ENCODE results near the gene SNAP29. TPM values are rescaled to one million over a fixed set of nuclear protein-coding genes. Genes with fewer than 3 reads are reported as not detected.

Gene SNAP29
- total and polyA plus RNA-seq, 2 experiments from 2014 or later = 8.2 to 22.9 TPM

DNA sequence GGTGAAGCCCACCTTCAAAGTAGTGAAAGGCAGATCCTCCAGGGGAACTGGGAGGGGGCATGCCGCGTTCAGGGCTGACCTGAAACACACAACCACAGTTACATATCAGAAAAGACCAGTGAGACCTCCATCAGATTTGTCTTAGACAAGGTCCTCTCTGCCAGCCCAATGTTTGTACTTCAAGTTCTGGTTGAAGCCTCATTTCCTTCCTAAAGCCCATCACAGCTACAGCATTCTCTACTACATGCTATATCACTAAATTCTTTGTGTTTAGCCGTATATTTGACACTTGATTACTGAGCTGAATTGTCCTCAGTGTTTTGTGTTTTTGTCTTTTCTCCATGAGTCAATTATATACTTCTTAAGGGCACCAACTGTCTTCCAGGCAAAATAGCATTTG lies 40.3 kb upstream of the SNAP29 start (continued):
- TF ChIP-seq, protein P1, sequence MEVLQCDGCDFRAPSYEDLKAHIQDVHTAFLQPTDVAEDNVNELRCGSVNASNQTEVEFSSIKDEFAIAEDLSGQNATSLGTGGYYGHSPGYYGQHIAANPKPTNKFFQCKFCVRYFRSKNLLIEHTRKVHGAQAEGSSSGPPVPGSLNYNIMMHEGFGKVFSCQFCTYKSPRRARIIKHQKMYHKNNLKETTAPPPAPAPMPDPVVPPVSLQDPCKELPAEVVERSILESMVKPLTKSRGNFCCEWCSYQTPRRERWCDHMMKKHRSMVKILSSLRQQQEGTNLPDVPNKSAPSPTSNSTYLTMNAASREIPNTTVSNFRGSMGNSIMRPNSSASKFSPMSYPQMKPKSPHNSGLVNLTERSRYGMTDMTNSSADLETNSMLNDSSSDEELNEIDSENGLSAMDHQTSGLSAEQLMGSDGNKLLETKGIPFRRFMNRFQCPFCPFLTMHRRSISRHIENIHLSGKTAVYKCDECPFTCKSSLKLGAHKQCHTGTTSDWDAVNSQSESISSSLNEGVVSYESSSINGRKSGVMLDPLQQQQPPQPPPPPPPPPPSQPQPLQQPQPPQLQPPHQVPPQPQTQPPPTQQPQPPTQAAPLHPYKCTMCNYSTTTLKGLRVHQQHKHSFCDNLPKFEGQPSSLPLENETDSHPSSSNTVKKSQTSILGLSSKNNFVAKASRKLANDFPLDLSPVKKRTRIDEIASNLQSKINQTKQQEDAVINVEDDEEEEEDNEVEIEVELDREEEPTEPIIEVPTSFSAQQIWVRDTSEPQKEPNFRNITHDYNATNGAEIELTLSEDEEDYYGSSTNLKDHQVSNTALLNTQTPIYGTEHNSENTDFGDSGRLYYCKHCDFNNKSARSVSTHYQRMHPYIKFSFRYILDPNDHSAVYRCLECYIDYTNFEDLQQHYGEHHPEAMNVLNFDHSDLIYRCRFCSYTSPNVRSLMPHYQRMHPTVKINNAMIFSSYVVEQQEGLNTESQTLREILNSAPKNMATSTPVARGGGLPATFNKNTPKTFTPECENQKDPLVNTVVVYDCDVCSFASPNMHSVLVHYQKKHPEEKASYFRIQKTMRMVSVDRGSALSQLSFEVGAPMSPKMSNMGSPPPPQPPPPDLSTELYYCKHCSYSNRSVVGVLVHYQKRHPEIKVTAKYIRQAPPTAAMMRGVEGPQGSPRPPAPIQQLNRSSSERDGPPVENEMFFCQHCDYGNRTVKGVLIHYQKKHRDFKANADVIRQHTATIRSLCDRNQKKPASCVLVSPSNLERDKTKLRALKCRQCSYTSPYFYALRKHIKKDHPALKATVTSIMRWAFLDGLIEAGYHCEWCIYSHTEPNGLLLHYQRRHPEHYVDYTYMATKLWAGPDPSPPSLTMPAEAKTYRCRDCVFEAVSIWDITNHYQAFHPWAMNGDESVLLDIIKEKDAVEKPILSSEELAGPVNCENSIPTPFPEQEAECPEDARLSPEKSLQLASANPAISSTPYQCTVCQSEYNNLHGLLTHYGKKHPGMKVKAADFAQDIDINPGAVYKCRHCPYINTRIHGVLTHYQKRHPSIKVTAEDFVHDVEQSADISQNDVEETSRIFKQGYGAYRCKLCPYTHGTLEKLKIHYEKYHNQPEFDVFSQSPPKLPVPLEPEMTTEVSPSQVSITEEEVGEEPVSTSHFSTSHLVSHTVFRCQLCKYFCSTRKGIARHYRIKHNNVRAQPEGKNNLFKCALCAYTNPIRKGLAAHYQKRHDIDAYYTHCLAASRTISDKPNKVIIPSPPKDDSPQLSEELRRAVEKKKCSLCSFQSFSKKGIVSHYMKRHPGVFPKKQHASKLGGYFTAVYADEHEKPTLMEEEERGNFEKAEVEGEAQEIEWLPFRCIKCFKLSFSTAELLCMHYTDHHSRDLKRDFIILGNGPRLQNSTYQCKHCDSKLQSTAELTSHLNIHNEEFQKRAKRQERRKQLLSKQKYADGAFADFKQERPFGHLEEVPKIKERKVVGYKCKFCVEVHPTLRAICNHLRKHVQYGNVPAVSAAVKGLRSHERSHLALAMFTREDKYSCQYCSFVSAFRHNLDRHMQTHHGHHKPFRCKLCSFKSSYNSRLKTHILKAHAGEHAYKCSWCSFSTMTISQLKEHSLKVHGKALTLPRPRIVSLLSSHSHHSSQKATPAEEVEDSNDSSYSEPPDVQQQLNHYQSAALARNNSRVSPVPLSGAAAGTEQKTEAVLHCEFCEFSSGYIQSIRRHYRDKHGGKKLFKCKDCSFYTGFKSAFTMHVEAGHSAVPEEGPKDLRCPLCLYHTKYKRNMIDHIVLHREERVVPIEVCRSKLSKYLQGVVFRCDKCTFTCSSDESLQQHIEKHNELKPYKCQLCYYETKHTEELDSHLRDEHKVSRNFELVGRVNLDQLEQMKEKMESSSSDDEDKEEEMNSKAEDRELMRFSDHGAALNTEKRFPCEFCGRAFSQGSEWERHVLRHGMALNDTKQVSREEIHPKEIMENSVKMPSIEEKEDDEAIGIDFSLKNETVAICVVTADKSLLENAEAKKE (CRISPR knock-in tag; IDR thresholded peaks at IDR 0.05) = no peak
- no peak for TF ChIP-seq EZH2 (IDR thresholded peaks at IDR 0.05; ENCODE audit: low read depth, unreplicated experiment)
- no peak for TF ChIP-seq JUNB (IDR thresholded peaks at IDR 0.05; ENCODE audit: unreplicated experiment)
- no peak for TF ChIP-seq ZNF114 (CRISPR knock-in tag; IDR thresholded peaks at IDR 0.05)
- TF ChIP-seq STAT1 (IDR thresholded peaks at IDR 0.05; ENCODE audit: unreplicated experiment) = no peak

DNA sequence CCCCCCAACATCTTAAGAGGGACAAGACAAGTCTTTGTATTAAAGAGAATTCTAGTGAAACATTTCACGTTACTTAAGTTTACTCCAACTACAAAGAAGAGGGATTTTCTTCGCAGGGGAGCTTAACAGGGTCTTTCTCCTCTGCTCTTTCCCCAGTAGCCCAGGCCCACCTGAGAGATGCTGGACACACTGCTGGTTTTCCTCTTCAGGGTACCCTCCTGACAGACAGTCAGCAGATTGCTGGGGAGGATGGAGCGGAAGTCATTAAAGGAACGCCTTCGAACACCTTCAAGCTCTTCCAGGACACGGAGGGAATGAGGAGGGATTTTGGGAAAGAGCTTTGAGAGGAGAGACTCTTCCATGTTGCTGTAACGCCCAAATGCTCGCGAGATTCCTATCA lies 39.3 kb upstream of the SNAP29 start:
- ATAC-seq (no peak), DNase-seq (ENCODE audit: low spot score) (no peak)
- no peak overlapping the region for H3K4me3 Mint-ChIP-seq
- Histone ChIP-seq H3K4me1 (ENCODE audit: insufficient read depth) (no peaks in the 10 kb centered on the region), H3K27me3 (ENCODE audit: insufficient read depth) (no peaks in the 10 kb centered on the region), H4K20me1 (replicated peaks; ENCODE audit: insufficient read depth) (peaks cover 5% of the 10 kb centered on the region; the same call in 1 of the 2 replicates), H3F3A (replicated peaks; ENCODE audit: low read depth) (no peaks in the 10 kb centered on the region), H3K9me2 (ENCODE audit: insufficient read depth) (no peaks in the 10 kb centered on the region), H3K79me2 (replicated peaks; ENCODE audit: insufficient read depth) (no peaks in the 10 kb centered on the region), H2AFZ (no peak overlapping the region), H3K4me3 (no peak overlapping the region), H3K36me3 (ENCODE audit: insufficient read depth) (peaks cover 3% of the 10 kb centered on the region; the same call in 1 of the 2 replicates), H3K27ac (ENCODE audit: low read depth) (no peak overlapping the region), H3K4me2 (no peak overlapping the region)
- H3K9me3 Mint-ChIP-seq = no peaks in the 10 kb centered on the region
- peaks cover 2% of the 10 kb centered on the region for H3K27me3 Mint-ChIP-seq (ENCODE audit: insufficient read depth, low read depth, poor library complexity)
- H3K27ac Mint-ChIP-seq = no peak overlapping the region
- no peaks in the 10 kb centered on the region for H3K36me3 Mint-ChIP-seq (ENCODE audit: low read depth)
- H3K4me1 Mint-ChIP-seq = no peaks in the 10 kb centered on the region; the same call in 2 of the 3 replicates
- TF ChIP-seq, protein P1 (CRISPR knock-in tag; IDR thresholded peaks at IDR 0.05) = no peak
- TF ChIP-seq EZH2phosphoT487 (IDR thresholded peaks at IDR 0.05; ENCODE audit: unreplicated experiment) = no peak
- TF ChIP-seq EZH2 (IDR thresholded peaks at IDR 0.05; ENCODE audit: low read depth, unreplicated experiment) = no peak
- no peak for TF ChIP-seq CREB1 (CRISPR knock-in tag; IDR thresholded peaks at IDR 0.05; ENCODE audit: low read depth)
- TF ChIP-seq, protein P2, sequence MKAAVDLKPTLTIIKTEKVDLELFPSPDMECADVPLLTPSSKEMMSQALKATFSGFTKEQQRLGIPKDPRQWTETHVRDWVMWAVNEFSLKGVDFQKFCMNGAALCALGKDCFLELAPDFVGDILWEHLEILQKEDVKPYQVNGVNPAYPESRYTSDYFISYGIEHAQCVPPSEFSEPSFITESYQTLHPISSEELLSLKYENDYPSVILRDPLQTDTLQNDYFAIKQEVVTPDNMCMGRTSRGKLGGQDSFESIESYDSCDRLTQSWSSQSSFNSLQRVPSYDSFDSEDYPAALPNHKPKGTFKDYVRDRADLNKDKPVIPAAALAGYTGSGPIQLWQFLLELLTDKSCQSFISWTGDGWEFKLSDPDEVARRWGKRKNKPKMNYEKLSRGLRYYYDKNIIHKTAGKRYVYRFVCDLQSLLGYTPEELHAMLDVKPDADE (IDR thresholded peaks at IDR 0.05) = no peak
- no peak for TF ChIP-seq JUNB (IDR thresholded peaks at IDR 0.05; ENCODE audit: unreplicated experiment)
- no peak for TF ChIP-seq ZNF114 (CRISPR knock-in tag; IDR thresholded peaks at IDR 0.05)
- no peak for TF ChIP-seq NANOG (IDR thresholded peaks at IDR 0.05; ENCODE audit: borderline replicate concordance)

Data from GM23338 (cell line).